Prostate gland (tissue), 2 donors: ENCODE data around the gene CELF4.

Source experiments
- POLR2AphosphoS5 ChIP-seq: sonication (generic); formaldehyde crosslinking; IDR thresholded peaks from one replicate; pipeline ENCODE4 v1.6.1; 2017; ENCODE audit warnings: antibody characterized with exemption
- TF ChIP-seq, protein P1 (sequence below), 4 experiments: fragments of 200-600 bp in 2 of 4; fragments of 450-650 bp in 2 of 4; sonication (generic) in 2 of 4; IDR thresholded peaks; 1 replicate in 3 of 4; 2 replicates in 1 of 4; pipeline ENCODE4 v1.5.1; 2016 to 2019; ENCODE audit warnings: antibody characterized with exemption in 4 of 4, mild to moderate bottlenecking in 2 of 4, moderate library complexity in 2 of 4

DNA sequence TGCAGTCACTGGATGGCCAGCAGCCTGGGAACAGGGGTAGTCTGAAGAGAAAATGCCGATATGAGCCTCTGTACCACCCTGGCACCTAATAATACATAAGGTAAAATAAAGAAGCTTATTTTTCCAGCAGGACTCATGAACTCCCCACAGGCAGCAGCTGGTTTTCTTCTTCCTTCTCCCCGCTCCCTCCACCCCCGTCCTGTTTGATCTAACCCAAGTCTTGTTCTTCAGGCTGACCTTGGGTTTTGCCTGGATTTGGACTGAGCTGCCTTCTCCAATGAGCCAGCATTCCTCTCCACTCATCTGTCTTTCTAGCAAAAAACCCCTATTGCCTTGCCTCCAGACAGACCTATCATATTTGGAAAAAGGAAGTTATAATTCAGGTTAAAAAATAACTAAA lies 111.8 kb downstream of the CELF4 start:
- TF ChIP-seq, protein P1, sequence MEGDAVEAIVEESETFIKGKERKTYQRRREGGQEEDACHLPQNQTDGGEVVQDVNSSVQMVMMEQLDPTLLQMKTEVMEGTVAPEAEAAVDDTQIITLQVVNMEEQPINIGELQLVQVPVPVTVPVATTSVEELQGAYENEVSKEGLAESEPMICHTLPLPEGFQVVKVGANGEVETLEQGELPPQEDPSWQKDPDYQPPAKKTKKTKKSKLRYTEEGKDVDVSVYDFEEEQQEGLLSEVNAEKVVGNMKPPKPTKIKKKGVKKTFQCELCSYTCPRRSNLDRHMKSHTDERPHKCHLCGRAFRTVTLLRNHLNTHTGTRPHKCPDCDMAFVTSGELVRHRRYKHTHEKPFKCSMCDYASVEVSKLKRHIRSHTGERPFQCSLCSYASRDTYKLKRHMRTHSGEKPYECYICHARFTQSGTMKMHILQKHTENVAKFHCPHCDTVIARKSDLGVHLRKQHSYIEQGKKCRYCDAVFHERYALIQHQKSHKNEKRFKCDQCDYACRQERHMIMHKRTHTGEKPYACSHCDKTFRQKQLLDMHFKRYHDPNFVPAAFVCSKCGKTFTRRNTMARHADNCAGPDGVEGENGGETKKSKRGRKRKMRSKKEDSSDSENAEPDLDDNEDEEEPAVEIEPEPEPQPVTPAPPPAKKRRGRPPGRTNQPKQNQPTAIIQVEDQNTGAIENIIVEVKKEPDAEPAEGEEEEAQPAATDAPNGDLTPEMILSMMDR (IDR thresholded peaks at IDR 0.05), result no peak
- no peak for TF ChIP-seq POLR2AphosphoS5
